Adrenal gland (tissue), 5 donors: ENCODE data around the gene CORO7.

Experiments
- POLR2A ChIP-seq, 2 donors: fragments of 450-650 bp; IDR thresholded peaks; one replicate each; pipeline ENCODE4 v1.6.1; 2017; ENCODE audit warnings: antibody characterized with exemption in 2 of 2, mild to moderate bottlenecking in 2 of 2, moderate library complexity in 1 of 2
- TF ChIP-seq, protein P1 (sequence below), 6 experiments: fragments of 450-650 bp in 4 of 6; fragments of 200-600 bp in 2 of 6; sonication (generic) in 1 of 6; IDR thresholded peaks; 1 replicate in 5 of 6; 2 replicates in 1 of 6; pipeline versions ENCODE4 v1.5.1 to v1.8.0; 2016 to 2021; ENCODE audit warnings: antibody characterized with exemption in 6 of 6, mild to moderate bottlenecking in 2 of 6, moderate library complexity in 1 of 6
- donor health status: DM: no; HTN: no; CAD: no.

- TF ChIP-seq, protein P1, sequence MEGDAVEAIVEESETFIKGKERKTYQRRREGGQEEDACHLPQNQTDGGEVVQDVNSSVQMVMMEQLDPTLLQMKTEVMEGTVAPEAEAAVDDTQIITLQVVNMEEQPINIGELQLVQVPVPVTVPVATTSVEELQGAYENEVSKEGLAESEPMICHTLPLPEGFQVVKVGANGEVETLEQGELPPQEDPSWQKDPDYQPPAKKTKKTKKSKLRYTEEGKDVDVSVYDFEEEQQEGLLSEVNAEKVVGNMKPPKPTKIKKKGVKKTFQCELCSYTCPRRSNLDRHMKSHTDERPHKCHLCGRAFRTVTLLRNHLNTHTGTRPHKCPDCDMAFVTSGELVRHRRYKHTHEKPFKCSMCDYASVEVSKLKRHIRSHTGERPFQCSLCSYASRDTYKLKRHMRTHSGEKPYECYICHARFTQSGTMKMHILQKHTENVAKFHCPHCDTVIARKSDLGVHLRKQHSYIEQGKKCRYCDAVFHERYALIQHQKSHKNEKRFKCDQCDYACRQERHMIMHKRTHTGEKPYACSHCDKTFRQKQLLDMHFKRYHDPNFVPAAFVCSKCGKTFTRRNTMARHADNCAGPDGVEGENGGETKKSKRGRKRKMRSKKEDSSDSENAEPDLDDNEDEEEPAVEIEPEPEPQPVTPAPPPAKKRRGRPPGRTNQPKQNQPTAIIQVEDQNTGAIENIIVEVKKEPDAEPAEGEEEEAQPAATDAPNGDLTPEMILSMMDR (IDR thresholded peaks at IDR 0.05), result no peak
- TF ChIP-seq POLR2A (IDR thresholded peaks at IDR 0.05), result no peak
These were observed 25.8 kb downstream of the CORO7 start for GRCh38 chr16:4390266-4391260.
